ENCODE results near the gene GPX5.

The GPX5 gene

DNA sequence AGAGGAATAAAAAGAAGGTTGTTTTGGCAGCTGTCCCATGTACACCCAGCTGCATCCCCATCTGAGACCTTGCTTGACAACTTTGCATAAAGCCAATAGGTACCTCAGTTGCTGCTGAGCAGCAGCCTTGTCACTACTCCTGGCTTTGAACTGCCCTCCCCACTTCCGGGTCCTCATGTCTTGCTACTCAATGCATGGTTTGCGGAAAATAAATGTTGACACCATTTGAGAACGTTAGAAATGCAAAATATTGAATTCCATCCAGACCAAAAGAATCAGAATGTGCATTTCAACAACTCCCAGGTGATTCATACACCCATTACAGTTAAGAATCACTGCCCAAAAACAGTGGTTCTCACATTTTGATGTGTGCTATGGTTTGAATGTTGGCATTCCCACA is 32.9 kb downstream of the GPX5 start:
- no peak for DNase-seq (ENCODE audit: low read depth in 2 of 2)

DNA sequence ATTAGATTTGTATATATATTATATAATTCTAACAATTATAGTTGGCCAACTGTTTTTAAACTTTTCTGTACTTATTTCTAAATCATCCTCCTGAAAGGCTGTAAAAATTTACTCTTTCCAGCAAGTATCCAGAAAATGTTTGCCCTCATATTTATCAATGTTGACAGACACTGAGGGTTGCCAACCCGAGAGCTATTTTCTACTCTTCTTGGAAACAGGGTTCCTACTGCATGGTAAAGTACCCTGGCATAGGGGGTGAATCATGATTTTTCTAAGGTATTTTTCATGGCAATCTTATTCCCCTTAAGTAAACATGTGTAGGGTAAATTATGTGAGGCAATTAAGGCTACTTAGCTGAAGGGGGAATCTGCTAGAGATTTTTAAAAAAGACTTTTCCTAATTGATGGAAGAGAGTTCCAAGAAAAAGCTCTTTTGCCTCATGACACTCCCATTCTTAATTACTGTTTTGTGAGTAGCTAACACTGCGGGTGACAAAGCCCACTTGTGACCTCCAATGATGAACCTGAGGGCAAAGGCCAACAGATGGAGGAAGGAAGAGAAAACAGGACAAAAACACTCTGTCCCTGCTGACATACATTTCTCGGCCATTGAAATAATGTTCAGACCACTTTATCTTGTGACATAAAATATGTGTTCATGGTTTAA is 37.9 kb downstream of the GPX5 start:
- no peak for DNase-seq (ENCODE audit: low read depth in 2 of 2)

GRCh38 chr6:28565823-28566526 is 40.3 kb downstream of the GPX5 start:
- no peak for DNase-seq (ENCODE audit: low read depth in 2 of 2)

GRCh38 chr6:28566527-28567252 is 41.0 kb downstream of the GPX5 start:
- no peak for DNase-seq (ENCODE audit: low read depth in 2 of 2)

DNA sequence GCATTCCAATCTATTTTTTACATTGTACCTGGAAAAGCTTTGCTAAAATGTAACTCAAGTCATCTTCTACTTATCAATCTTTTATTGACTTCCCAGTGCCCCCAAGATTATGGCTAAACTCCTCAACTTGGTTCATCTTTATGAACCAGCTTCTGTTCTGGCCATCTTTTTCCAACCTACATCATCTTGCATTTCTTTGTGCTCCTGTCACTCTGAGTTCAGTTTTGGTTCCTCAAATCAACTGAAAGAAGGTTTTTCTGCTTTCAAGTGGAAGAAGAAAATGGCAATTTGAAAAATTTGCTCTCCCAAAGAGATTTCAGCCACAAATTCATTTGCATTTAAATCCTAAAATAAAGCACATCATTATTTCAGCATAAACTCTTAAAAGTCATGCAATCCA is 41.8 kb downstream of the GPX5 start:
- no peak for DNase-seq (ENCODE audit: low read depth in 2 of 2)

GRCh38 chr6:28568515-28569108 is 42.9 kb downstream of the GPX5 start:
- DNase-seq (ENCODE audit: low read depth in 2 of 2) = no peak

DNA sequence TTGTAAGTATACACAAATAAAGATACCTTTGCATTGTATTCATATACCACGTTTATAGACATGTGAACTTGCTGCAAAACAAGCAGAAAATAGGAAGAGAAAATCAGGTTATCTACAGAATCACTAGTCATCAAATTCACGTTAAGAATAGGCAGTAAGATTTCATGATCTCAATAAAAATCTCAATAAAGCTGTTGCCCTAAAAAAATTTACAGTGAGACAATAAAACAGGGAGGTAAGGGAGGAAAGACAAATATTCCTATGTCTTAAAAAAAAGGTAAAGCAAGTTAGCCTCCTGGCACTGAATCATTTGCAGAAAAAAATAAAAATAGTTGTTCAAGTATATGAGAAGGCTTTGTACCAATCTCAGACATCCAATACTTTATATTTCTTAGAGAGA is 44.1 kb downstream of the GPX5 start:
- DNase-seq (ENCODE audit: low read depth in 2 of 2) = no peak

DNA sequence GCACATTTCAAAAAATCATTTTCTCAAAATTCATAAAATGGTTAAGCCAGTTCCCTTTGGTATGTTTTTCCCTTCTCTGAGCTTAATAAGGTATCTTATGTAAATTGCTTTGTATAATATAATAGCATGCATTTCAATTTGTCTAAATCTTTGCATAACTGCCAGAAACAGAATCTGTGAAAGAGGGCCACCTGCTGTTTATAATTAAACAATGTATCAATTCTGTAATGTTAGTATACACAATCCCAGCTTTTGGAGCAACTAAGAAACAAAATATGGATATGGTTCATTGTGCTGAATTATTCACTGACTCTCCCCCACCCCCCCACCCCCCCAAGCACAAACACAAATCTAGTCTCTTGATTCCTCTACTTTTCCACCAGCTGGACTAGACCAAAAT is 54.8 kb downstream of the GPX5 start:
- no peak for DNase-seq (ENCODE audit: low read depth in 2 of 2)

DNA sequence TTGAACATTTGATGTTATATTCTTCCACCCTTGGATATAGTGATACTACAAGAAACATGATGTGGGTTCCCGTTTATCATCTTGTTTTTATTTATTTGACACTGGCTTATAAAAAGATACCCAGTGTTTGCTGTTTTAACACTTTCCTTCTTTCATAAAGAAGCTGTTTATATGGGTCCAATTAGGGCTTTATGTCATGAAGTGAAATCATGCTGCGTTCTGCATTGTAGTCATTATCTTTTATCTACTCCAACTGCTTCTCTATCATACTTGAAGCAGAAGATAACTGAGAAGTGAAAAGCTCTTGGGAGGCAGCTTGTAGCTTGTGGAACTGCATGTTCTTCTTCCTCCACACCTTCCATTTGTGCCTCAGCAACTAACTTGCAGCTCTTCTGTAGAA is 57.8 kb downstream of the GPX5 start:
- no peak for DNase-seq (ENCODE audit: low read depth in 2 of 2)

Measured in stimulated activated CD8-positive, alpha-beta memory T cell treated with anti-CD3 and anti-CD28 coated beads, Interleukin-2, amount 100 ng/mL, for 1 hour (primary cell).